ES-I3 (cell line): ENCODE results near the gene AREL1.

Experiments used
- H3K36me3 ChIP-seq: 2 replicates; pipeline ENCODE4 v1.6.1; 2013; ENCODE audit warnings: mild to moderate bottlenecking, low read length, control low read depth, moderate library complexity; ENCODE audit not compliant: insufficient read depth
- H3K4me1 ChIP-seq: 2 replicates; pipeline ENCODE4 v1.6.1; 2013; ENCODE audit warnings: mild to moderate bottlenecking, control low read depth, low read length; ENCODE audit not compliant: insufficient read depth
- H3K9ac ChIP-seq: 2 replicates; pipeline ENCODE4 v1.6.1; 2013; ENCODE audit warnings: low read depth, mild to moderate bottlenecking, low read length, moderate library complexity
- H3K9me3 ChIP-seq: 2 replicates; pipeline ENCODE4 v1.6.1; 2013; ENCODE audit warnings: mild to moderate bottlenecking, low read length, moderate library complexity; ENCODE audit not compliant: control insufficient read depth, insufficient read depth

The AREL1 gene

GRCh38 chr14:74627076-74627475 lies 85.8 kb downstream of the AREL1 start:
- Histone ChIP-seq H3K9me3 (no peaks in the 10 kb centered on the region; the same call in 1 of the 2 replicates), H3K36me3 (no peaks in the 10 kb centered on the region), H3K9ac (no peak overlapping the region), H3K4me1 (no peaks in the 10 kb centered on the region)

GRCh38 chr14:74622257-74622656 lies 90.6 kb downstream of the AREL1 start:
- peaks cover 34% of the 10 kb centered on the region for H3K4me1 ChIP-seq

GRCh38 chr14:74621556-74621955 lies 91.3 kb downstream of the AREL1 start:
- Histone ChIP-seq H3K4me1 (peaks cover 41% of the 10 kb centered on the region), H3K36me3 (no peaks in the 10 kb centered on the region), H3K9me3 (no peaks in the 10 kb centered on the region), H3K9ac (no peak overlapping the region)

More at GRCh38 chr14:74622257-74622656, 90.6 kb downstream of the AREL1 start:
- H3K9ac ChIP-seq: no peak overlapping the region
- no peaks in the 10 kb centered on the region for H3K36me3 ChIP-seq
- H3K9me3 ChIP-seq: no peaks in the 10 kb centered on the region

- peaks cover 45% of the 10 kb centered on the region for H3K4me1 ChIP-seq
These were observed 92.0 kb downstream of the AREL1 start for GRCh38 chr14:74620923-74621322.

GRCh38 chr14:74620497-74620921 lies 92.4 kb downstream of the AREL1 start:
- Histone ChIP-seq H3K4me1 (peaks cover 45% of the 10 kb centered on the region), H3K9ac (no peak overlapping the region)

More at GRCh38 chr14:74620923-74621322, 92.0 kb downstream of the AREL1 start:
- no peak overlapping the region for H3K9ac ChIP-seq
- H3K9me3 ChIP-seq: no peaks in the 10 kb centered on the region
- H3K36me3 ChIP-seq: no peaks in the 10 kb centered on the region

GRCh38 chr14:74619672-74620131 lies 93.2 kb downstream of the AREL1 start:
- Histone ChIP-seq H3K4me1 (peaks cover 45% of the 10 kb centered on the region), H3K36me3 (no peaks in the 10 kb centered on the region), H3K9ac (no peak overlapping the region), H3K9me3 (no peaks in the 10 kb centered on the region)

More at GRCh38 chr14:74620497-74620921, 92.4 kb downstream of the AREL1 start:
- Histone ChIP-seq H3K36me3 (no peaks in the 10 kb centered on the region), H3K9me3 (no peaks in the 10 kb centered on the region)

GRCh38 chr14:74618078-74618952 lies 94.6 kb downstream of the AREL1 start:
- no peak overlapping the region for H3K9ac ChIP-seq
- H3K36me3 ChIP-seq: no peaks in the 10 kb centered on the region
- H3K9me3 ChIP-seq: no peaks in the 10 kb centered on the region
- H3K4me1 ChIP-seq: peaks cover 45% of the 10 kb centered on the region

- peaks cover 45% of the 10 kb centered on the region for H3K4me1 ChIP-seq
- no peaks in the 10 kb centered on the region for H3K36me3 ChIP-seq
- H3K9ac ChIP-seq: no peak overlapping the region
- H3K9me3 ChIP-seq: no peaks in the 10 kb centered on the region
These were observed 95.7 kb downstream of the AREL1 start for GRCh38 chr14:74616996-74617700.

GRCh38 chr14:74616507-74616906 lies 96.4 kb downstream of the AREL1 start:
- no peaks in the 10 kb centered on the region for H3K36me3 ChIP-seq
- H3K9me3 ChIP-seq: no peaks in the 10 kb centered on the region
- H3K4me1 ChIP-seq: peaks cover 42% of the 10 kb centered on the region
- H3K9ac ChIP-seq: no peak overlapping the region

GRCh38 chr14:74615735-74616134 lies 97.1 kb downstream of the AREL1 start:
- Histone ChIP-seq H3K9ac (no peak overlapping the region), H3K9me3 (no peaks in the 10 kb centered on the region), H3K36me3 (no peaks in the 10 kb centered on the region), H3K4me1 (peaks cover 38% of the 10 kb centered on the region)

GRCh38 chr14:74614508-74615495 lies 98.1 kb downstream of the AREL1 start:
- Histone ChIP-seq H3K36me3 (no peaks in the 10 kb centered on the region), H3K4me1 (peaks cover 31% of the 10 kb centered on the region), H3K9ac (no peak overlapping the region)

GRCh38 chr14:74613211-74613914 lies 99.5 kb downstream of the AREL1 start:
- Histone ChIP-seq H3K9me3 (no peaks in the 10 kb centered on the region; the same call in 1 of the 2 replicates), H3K36me3 (no peaks in the 10 kb centered on the region), H3K4me1 (peaks cover 16% of the 10 kb centered on the region), H3K9ac (no peak overlapping the region)

More at GRCh38 chr14:74614508-74615495, 98.1 kb downstream of the AREL1 start:
- no peaks in the 10 kb centered on the region; the same call in 1 of the 2 replicates for H3K9me3 ChIP-seq

- Histone ChIP-seq H3K9me3 (no peaks in the 10 kb centered on the region; the same call in 1 of the 2 replicates), H3K4me1 (peaks cover 13% of the 10 kb centered on the region), H3K36me3 (no peaks in the 10 kb centered on the region), H3K9ac (peak overlapping the region; percentile 75)
These were observed 100.4 kb downstream of the AREL1 start for GRCh38 chr14:74612350-74613021.
